HTR-8/SVneo (cell line): ENCODE results near the gene APOA5.
"Not testable (repeated sequence)": the region's sequence is repeated elsewhere in the genome, so short reads cannot be mapped to it uniquely, and the experiment has no call there.

Experiments used
- DNase-seq: peaks from one replicate; pipeline ENCODE4 v3.0.0; 2011; ENCODE audit warnings: low spot score, mixed read lengths; ENCODE audit not compliant: insufficient read length
- FAIRE-seq: peaks from 2 replicates; lab custom pipeline; 2011; peaks lifted over from hg19 to GRCh38; lab: Jason Lieb, UNC

The APOA5 gene, protein sequence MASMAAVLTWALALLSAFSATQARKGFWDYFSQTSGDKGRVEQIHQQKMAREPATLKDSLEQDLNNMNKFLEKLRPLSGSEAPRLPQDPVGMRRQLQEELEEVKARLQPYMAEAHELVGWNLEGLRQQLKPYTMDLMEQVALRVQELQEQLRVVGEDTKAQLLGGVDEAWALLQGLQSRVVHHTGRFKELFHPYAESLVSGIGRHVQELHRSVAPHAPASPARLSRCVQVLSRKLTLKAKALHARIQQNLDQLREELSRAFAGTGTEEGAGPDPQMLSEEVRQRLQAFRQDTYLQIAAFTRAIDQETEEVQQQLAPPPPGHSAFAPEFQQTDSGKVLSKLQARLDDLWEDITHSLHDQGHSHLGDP

DNA sequence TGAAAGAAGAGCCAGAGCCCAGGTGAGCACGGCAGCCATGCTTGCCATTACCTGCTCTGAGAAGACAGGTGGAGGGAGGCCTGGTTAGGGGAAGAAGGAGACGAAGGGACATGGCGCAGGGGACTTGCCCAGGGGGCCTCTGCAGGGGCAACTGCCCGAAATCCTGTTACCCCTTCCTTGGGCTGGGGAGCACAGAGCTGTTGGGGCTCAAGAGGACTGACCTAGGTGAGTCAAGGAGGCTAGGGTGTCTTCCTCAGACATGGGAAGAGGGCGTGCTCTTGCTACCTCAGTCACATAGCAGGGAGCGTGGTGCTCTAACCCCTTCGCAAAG, at the start of gene APOA5:
Gene APOA5, minus strand, starts transcription at position 67 of the 331 bp plus-strand sequence. Its CDS starts 19 bp downstream, at position 48.
- DNase-seq, result no peak
- no peak for FAIRE-seq

DNA sequence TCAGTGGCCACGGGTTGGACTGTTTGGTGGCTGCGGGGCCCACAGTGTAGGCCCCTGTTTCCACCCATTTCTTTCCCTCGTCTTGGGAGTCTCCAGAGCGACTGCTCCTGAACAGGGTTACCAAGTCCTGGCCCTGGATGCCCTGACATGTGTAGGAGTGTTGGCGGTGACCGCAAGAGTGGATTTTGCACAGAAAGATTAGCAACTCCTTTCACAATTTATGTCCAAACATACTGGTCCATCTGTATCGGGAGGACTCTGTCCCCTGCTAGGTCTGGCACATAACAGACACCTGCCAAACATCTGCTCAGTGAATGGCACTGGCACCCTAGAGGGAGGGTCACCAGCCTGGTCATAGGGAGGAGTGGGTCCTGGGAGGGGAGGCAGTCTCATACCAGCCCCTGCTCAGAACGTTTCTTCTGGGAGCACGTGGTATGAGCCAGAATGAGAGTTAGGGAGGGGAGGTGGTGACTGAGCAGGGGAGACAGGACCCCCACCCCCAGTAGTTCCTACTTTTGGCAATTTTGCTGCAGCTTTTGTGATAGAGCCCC, 49.1 kb upstream of the APOA5 start:
- no peak for FAIRE-seq

DNA sequence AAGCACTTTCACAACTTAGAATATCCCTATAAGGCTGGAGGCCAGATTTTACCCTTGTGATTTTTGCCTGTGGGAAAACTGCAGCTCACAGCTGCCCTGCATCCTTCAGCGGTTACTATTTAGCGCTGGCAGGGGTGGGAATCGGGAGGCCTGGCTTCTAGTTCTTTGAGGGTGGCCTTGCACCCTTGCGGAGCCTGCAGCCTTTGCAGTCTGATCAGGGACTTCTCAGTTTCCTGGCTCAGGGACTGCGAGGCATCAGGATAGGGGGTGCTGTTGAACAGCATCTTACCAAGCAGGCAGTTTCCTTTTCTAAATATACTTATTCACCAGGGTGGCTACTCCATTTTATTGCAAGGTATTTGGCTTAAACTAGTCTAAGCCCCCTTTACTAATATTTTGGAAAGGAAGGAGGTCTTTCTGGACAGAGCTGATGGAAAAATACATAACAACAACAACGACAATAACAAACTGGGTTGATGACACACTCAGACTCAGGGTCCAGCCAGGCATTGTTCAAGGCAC, 48.6 kb upstream of the APOA5 start:
- FAIRE-seq, result no peak
- DNase-seq, result no peak

More for the DNA sequence above, 49.1 kb upstream of the APOA5 start:
- DNase-seq, result no peak

DNA sequence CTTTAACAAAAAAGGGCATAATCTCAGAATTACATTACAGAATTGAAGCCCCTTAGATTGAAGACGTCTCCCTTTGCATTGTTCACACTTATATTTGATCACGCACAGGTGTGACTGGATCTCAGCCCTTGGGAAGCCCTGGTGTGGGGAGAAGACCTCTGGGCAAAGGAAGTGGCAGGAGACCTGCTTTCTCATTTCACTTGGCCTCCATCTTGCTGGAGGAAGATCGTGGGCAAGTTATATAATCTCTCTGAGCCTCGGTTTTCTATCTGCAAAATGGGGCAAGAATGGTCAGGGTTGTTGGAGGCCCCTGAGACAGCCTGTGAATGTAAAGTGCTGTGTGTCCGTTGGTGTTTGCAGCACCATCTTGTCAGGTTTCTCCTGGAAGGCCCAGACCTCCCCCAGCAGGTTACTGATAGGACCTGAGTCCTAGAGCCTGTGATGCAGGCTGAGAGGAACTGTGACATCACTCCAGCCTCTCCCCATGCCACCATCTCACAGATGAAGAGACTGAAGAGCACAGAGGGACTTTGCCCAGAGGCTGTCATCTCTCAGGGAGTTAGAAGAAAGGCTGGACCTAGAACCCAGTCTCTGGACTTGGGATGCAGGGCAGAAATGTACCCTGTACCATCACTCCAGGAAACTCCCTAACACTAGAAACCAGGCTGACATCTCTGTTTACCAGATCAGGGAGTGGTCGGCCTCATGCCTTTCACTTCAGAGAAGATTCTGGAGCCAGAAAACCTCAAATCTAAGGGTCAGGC, 46.8 kb upstream of the APOA5 start:
- FAIRE-seq (no peak), DNase-seq (no peak)

DNA sequence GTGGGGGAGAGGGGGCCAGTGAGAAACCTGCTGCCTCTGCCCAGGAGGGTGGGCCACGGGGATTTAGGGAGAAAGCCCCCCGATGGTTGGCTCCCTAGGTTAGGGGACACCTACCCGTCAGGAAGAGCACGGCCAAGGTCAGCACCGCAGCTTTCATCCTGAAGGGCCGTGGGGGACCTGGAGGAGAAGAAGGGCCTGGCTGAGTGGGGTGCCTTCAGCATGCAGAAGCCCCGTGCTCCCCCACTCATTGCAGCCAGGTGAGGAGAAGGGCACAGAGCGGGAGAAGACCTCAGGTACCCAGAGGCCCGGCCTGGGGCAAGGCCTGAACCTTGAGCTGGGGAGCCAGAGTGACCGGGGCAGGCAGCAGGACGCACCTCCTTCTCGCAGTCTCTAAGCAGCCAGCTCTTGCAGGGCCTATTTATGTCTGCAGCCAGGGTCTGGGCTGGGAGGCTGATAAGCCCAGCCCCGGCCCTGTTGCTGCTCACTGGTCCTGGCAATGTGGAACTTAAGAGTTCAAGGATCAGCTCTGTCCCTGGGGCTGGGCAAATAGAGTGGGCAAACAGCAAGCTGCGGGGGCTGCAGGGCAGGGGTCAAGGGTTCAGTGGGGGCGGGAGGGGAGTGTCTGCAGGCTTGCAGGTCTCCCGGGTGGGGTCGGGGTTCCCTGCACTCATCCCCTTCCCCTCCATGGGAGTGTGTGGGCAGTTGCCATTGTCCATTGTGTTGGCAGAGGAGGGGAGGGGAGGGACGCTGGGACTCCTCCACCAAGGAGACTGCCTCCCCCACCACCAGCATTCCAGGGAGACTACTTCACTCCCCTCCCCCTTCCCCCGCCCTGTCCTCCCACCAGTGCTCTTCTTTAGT, 45.8 kb upstream of the APOA5 start, which contains the start of gene APOA1:
Gene APOA1, minus strand, starts transcription at position 392 of the 861 bp plus-strand sequence. Its CDS starts 235 bp downstream, at position 157.
- FAIRE-seq, result no peak

DNA sequence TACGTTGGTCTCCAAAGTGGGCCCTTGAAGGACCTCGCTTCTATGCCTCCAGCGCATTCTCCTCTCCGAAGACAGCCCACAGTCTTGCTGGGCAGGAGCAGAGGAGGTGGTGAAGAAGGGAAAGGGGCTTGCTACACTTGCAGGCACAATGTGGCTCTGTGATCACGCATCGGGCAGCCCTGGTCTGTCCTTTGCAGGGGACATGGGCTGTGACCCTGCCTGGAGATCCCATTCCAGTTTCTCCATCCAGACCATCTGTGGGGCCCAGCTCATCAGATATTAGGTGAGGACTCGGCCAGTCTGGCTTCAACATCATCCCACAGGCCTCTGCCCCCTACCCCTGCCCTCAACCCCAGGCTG, 44.9 kb upstream of the APOA5 start:
- DNase-seq (no peak), FAIRE-seq (no peak)

More for the DNA sequence above, 45.8 kb upstream of the APOA5 start, which contains the start of gene APOA1:
- no peak for DNase-seq

DNA sequence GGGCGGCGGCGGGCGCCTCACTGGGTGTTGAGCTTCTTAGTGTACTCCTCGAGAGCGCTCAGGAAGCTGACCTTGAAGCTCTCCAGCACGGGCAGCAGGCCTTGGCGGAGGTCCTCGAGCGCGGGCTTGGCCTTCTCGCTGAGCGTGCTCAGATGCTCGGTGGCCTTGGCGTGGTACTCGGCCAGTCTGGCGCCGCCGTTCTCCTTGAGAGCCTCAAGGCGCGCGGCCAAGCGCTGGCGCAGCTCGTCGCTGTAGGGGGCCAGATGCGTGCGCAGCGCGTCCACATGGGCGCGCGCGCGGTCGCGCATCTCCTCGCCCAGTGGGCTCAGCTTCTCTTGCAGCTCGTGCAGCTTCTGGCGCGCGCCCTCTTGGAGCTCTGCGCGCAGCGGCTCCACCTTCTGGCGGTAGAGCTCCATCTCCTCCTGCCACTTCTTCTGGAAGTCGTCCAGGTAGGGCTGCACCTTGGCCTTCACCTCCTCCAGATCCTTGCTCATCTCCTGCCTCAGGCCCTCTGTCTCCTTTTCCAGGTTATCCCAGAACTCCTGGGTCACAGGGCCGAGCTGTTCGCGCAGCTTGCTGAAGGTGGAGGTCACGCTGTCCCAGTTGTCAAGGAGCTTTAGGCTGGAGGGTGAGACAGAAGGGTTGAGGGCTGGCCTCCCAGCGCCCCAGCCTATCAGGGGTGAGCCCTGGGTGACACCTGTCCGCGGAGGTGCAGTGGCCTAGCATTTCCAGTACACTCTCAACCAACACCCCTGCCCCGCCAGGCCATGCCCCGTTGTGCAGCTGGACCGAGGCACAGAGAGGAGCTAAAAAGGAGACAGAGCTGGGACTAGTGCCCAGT, 44.3 kb upstream of the APOA5 start:
- FAIRE-seq, result peak; percentile 82
- DNase-seq, result peak; percentile 79

DNA sequence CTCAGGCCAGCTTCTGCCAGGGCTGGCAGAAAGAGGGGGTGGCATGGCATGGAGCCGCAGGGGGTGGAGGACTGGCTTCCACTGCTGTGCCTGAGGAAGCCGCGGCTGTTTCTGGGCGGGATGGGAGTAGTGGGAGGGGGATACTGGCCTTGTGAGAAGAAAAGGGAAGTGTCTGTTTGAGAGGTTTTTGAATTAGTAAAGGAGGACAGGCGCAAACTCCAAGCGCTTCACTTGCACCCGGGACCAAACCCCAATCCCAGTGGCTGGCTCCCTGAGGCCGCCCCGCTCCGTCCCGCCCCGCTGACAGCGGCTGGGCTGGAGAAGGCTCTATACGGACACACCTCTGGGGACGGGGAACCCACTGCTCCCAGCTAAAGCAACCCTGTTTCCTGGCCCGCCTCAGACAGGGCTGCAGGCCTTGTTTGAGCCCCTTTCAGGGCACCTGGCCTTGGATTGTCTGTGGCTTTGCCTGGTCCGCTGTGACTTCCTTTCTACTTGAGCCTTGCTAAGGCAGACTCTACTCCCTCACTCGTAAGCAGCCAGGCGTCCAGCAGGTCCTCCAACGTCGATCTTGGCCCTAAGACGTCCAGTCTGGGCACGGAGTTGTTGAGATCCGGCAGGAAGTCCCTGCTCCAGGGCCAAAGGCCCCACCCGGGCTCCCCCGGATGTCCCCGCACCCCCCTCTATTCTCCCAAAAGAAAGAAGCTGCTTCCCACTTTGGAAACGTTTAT, 43.5 kb upstream of the APOA5 start:
- no peak for FAIRE-seq
- no peak for DNase-seq

DNA sequence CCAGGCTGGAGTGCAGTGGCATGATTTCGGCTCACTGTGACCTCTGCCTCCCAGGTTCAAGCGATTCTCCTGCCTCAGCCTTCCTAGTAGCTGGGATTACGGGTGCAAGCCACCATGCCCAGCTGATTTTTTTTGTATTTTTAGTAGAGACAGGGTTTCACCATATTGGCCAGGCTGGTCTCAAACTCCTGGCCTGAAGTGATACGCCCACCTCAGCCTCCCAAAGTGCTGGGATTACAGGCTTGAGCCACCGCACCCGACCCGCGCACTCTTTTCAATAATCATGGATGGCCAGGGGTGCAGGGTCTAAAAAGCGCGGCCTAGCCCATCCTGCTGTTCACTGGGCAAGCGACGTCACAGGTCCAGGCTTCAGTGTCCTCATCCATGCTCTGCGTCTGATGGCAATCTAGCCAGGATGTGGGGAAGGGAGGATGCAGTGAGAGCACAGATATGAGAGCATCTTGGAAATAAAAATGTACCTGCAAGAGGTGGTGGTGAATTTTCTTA, 42.9 kb upstream of the APOA5 start:
- FAIRE-seq, DNase-seq: not testable (repeated sequence)

DNA sequence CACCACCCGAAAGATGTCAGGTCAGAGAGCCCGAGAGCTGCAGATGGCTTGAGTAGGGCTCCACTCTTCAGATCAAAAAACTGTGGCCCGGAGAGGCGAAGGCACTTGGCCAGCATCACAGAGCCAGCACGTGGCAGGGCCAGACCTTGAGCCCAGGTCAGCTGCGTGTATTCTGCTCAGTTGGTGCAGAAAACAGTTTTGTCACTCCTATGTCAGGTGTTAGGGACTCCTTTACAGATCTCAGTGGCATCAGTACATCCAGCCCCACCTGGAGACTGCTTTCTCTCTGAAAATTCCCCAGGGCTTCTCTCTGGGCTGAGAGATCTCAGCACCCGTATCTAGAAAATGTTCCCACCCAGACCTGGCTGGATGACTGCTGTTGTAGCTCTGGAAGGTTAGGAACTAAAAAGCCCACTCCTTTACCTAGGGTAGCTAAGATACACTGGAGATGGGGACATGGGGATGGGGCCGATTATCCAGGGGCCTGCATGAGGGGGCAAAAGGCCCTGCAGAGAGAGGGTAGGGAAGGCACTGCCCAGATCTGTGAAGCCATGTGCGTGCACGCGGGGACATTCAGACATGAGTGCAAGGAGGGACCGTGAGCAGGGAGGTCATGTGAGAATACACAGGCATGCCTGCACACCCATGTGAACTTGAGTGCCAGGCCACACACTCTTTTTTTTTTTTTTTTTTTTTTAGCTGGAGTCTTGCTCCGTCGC, 42.3 kb upstream of the APOA5 start:
- FAIRE-seq, result no peak

DNA sequence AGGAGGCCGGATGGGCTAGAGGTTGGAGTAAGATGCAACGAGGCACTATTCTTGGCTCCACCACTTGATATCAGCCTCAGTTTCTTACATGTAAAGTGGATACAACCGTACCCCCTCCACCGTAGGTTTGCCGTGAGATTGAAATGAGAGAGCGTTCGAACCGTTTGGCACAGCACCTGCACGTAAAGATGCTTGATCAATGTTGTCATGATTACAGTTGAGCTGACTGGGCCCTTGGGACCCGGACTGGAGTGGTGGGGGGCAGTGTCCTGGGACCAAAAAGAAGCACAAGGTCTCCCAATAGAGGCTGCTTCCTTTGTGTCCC, 41.8 kb upstream of the APOA5 start:
- no peak for DNase-seq
- no peak for FAIRE-seq

More for the DNA sequence above, 42.3 kb upstream of the APOA5 start:
- no peak for DNase-seq

DNA sequence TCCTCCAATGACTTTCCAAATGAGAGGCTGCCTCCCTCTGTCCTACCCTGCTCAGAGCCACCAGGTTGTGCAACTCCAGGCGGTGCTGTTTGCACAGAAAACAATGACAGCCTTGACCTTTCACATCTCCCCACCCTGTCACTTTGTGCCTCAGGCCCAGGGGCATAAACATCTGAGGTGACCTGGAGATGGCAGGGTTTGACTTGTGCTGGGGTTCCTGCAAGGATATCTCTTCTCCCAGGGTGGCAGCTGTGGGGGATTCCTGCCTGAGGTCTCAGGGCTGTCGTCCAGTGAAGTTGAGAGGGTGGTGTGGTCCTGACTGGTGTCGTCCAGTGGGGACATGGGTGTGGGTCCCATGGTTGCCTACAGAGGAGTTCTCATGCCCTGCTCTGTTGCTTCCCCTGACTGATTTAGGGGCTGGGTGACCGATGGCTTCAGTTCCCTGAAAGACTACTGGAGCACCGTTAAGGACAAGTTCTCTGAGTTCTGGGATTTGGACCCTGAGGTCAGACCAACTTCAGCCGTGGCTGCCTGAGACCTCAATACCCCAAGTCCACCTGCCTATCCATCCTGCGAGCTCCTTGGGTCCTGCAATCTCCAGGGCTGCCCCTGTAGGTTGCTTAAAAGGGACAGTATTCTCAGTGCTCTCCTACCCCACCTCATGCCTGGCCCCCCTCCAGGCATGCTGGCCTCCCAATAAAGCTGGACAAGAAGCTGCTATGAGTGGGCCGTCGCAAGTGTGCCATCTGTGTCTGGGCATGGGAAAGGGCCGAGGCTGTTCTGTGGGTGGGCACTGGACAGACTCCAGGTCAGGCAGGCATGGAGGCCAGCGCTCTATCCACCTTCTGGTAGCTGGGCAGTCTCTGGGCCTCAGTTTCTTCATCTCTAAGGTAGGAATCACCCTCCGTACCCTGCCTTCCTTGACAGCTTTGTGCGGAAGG, 40.9 kb upstream of the APOA5 start:
- no peak for DNase-seq
- no peak for FAIRE-seq

DNA sequence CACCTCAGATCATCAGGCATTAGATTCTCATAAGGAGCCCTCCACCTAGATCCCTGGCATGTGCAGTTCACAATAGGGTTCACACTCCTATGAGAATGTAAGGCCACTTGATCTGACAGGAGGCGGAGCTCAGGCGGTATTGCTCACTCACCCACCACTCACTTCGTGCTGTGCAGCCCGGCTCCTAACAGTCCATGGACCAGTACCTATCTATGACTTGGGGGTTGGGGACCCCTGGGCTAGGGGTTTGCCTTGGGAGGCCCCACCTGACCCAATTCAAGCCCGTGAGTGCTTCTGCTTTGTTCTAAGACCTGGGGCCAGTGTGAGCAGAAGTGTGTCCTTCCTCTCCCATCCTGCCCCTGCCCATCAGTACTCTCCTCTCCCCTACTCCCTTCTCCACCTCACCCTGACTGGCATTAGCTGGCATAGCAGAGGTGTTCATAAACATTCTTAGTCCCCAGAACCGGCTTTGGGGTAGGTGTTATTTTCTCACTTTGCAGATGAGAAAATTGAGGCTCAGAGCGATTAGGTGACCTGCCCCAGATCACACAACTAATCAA, 40.2 kb upstream of the APOA5 start:
- DNase-seq (no peak), FAIRE-seq (no peak)

DNA sequence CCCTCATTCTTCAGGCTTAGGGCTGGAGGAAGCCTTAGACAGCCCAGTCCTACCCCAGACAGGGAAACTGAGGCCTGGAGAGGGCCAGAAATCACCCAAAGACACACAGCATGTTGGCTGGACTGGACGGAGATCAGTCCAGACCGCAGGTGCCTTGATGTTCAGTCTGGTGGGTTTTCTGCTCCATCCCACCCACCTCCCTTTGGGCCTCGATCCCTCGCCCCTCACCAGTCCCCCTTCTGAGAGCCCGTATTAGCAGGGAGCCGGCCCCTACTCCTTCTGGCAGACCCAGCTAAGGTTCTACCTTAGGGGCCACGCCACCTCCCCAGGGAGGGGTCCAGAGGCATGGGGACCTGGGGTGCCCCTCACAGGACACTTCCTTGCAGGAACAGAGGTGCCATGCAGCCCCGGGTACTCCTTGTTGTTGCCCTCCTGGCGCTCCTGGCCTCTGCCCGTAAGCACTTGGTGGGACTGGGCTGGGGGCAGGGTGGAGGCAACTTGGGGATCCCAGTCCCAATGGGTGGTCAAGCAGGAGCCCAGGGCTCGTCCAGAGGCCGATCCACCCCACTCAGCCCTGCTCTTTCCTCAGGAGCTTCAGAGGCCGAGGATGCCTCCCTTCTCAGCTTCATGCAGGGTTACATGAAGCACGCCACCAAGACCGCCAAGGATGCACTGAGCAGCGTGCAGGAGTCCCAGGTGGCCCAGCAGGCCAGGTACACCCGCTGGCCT, 38.7 kb upstream of the APOA5 start:
- no peak for DNase-seq
- FAIRE-seq, result no peak

DNA sequence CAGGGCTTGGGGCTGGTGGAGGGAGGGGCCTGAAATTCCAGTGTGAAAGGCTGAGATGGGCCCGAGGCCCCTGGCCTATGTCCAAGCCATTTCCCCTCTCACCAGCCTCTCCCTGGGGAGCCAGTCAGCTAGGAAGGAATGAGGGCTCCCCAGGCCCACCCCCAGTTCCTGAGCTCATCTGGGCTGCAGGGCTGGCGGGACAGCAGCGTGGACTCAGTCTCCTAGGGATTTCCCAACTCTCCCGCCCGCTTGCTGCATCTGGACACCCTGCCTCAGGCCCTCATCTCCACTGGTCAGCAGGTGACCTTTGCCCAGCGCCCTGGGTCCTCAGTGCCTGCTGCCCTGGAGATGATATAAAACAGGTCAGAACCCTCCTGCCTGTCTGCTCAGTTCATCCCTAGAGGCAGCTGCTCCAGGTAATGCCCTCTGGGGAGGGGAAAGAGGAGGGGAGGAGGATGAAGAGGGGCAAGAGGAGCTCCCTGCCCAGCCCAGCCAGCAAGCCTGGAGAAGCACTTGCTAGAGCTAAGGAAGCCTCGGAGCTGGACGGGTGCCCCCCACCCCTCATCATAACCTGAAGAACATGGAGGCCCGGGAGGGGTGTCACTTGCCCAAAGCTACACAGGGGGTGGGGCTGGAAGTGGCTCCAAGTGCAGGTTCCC, 38.0 kb upstream of the APOA5 start, which contains the start of gene APOC3:
Gene APOC3, plus strand, starts transcription at position 383 of the 659 bp plus-strand sequence. CDS start 676 bp downstream, outside the sequence.
- no peak for DNase-seq
- no peak for FAIRE-seq
